Measurements from ENCODE around the gene KRT7. TPM values are rescaled to one million over a fixed set of nuclear protein-coding genes. Genes with fewer than 3 reads are reported as not detected.

KRT7 gene
- total and polyA plus RNA-seq, 4 donors = 0.37 to 9.9 (median 7.0) TPM

- Histone ChIP-seq H3K4me1 (ENCODE audit: control insufficient read depth in 4 of 4, insufficient read depth in 4 of 4, low read length in 3 of 4) (peaks cover 0 to 2% (median 0%) of the 10 kb centered on the region in 4 donors), H3K36me3 (ENCODE audit: control insufficient read depth in 4 of 4, insufficient read depth in 3 of 4, low read depth in 1 of 4, low read length in 3 of 4) (no peaks in the 10 kb centered on the region), H3K27ac (ENCODE audit: low read depth in 1 of 2, low read length in 2 of 2) (no peak overlapping the region), H3K9ac (ENCODE audit: low read depth in 1 of 2, low read length in 2 of 2) (no peak overlapping the region), H3K27me3 (ENCODE audit: control insufficient read depth in 4 of 4, insufficient read depth in 4 of 4, low read length in 3 of 4) (peaks cover 0 to 2% (median 1%) of the 10 kb centered on the region in 4 donors), H3K9me3 (ENCODE audit: control insufficient read depth in 4 of 4, low read length in 3 of 4) (no peaks in the 10 kb centered on the region), H3K4me3 (ENCODE audit: low read depth in 1 of 3, low read length in 3 of 3) (no peak overlapping the region)
- no peak for DNase-seq (ENCODE audit: low spot score)
- TF ChIP-seq CTCF (IDR thresholded peaks at IDR 0.05; ENCODE audit: low read depth, low read length, missing input control) (no peak), RAD21 (IDR thresholded peaks at IDR 0.05) (no peak), JUND (IDR thresholded peaks at IDR 0.05) (no peak), GABPA (IDR thresholded peaks at IDR 0.05 in 1 of 2, conservative IDR thresholded peaks at IDR 0.05 in 1 of 2) (no peak)
- WGBS = 65% methylated on average over 7 of the region's 7 CpGs
These were observed 17.4 kb upstream of the KRT7 start for GRCh38 chr12:52215587-52216031.

- no peak overlapping the region for H3K27ac ChIP-seq (ENCODE audit: low read depth in 1 of 2, low read length in 2 of 2)
- 70% methylated on average over 4 of the region's 4 CpGs for WGBS
These were observed 16.9 kb upstream of the KRT7 start for GRCh38 chr12:52216100-52216499.

DNA sequence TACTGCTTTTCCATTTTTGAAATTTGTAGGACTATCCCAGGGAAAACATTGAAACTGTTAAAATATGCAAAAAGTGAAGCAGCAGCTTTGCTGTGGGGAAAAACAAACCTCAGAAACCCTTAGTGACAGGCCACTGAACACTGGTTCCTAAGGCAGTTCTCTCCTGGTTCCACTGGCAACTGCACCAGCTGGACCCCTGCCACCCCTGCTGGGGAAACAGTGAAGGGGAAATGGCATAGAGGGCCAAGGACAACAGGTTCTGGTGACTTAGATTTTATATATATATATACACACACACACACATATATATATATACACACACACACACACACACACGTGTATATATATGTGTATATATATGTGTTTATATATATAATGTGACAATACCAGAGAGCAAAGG lies 16.2 kb upstream of the KRT7 start:
- no peak for DNase-seq (ENCODE audit: low spot score)
- H3K4me1 ChIP-seq (ENCODE audit: control insufficient read depth in 4 of 4, insufficient read depth in 4 of 4, low read length in 3 of 4) = peaks cover 0 to 2% (median 0%) of the 10 kb centered on the region in 4 donors
- 39% methylated on average over 1 of the region's 1 CpG for WGBS

More at GRCh38 chr12:52216100-52216499, 16.9 kb upstream of the KRT7 start:
- no peak overlapping the region for H3K9ac ChIP-seq (ENCODE audit: low read depth in 1 of 2, low read length in 2 of 2)
- H3K4me3 ChIP-seq (ENCODE audit: low read depth in 1 of 3, low read length in 3 of 3) = no peak overlapping the region
- H3K36me3 ChIP-seq (ENCODE audit: control insufficient read depth in 4 of 4, insufficient read depth in 3 of 4, low read depth in 1 of 4, low read length in 3 of 4) = no peaks in the 10 kb centered on the region
- H3K4me1 ChIP-seq (ENCODE audit: control insufficient read depth in 4 of 4, insufficient read depth in 4 of 4, low read length in 3 of 4) = peaks cover 0 to 2% (median 0%) of the 10 kb centered on the region in 4 donors
- TF ChIP-seq, protein P1, sequence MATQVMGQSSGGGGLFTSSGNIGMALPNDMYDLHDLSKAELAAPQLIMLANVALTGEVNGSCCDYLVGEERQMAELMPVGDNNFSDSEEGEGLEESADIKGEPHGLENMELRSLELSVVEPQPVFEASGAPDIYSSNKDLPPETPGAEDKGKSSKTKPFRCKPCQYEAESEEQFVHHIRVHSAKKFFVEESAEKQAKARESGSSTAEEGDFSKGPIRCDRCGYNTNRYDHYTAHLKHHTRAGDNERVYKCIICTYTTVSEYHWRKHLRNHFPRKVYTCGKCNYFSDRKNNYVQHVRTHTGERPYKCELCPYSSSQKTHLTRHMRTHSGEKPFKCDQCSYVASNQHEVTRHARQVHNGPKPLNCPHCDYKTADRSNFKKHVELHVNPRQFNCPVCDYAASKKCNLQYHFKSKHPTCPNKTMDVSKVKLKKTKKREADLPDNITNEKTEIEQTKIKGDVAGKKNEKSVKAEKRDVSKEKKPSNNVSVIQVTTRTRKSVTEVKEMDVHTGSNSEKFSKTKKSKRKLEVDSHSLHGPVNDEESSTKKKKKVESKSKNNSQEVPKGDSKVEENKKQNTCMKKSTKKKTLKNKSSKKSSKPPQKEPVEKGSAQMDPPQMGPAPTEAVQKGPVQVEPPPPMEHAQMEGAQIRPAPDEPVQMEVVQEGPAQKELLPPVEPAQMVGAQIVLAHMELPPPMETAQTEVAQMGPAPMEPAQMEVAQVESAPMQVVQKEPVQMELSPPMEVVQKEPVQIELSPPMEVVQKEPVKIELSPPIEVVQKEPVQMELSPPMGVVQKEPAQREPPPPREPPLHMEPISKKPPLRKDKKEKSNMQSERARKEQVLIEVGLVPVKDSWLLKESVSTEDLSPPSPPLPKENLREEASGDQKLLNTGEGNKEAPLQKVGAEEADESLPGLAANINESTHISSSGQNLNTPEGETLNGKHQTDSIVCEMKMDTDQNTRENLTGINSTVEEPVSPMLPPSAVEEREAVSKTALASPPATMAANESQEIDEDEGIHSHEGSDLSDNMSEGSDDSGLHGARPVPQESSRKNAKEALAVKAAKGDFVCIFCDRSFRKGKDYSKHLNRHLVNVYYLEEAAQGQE (IDR thresholded peaks at IDR 0.05) = peak; percentile 71
- TF ChIP-seq, protein P2, sequence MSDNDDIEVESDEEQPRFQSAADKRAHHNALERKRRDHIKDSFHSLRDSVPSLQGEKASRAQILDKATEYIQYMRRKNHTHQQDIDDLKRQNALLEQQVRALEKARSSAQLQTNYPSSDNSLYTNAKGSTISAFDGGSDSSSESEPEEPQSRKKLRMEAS (IDR thresholded peaks at IDR 0.05) = no peak
- DNase-seq (ENCODE audit: low spot score) = no peak
- no peaks in the 10 kb centered on the region for H3K9me3 ChIP-seq (ENCODE audit: control insufficient read depth in 4 of 4, low read length in 3 of 4)
- H3K27me3 ChIP-seq (ENCODE audit: control insufficient read depth in 4 of 4, insufficient read depth in 4 of 4, low read length in 3 of 4) = peaks cover 0 to 2% (median 1%) of the 10 kb centered on the region in 4 donors

More for the DNA sequence above, 16.2 kb upstream of the KRT7 start:
- Histone ChIP-seq H3K9me3 (ENCODE audit: control insufficient read depth in 4 of 4, low read length in 3 of 4) (no peaks in the 10 kb centered on the region), H3K27ac (ENCODE audit: low read depth in 1 of 2, low read length in 2 of 2) (no peak overlapping the region), H3K4me3 (ENCODE audit: low read depth in 1 of 3, low read length in 3 of 3) (no peak overlapping the region), H3K9ac (ENCODE audit: low read depth in 1 of 2, low read length in 2 of 2) (no peak overlapping the region), H3K27me3 (ENCODE audit: control insufficient read depth in 4 of 4, insufficient read depth in 4 of 4, low read length in 3 of 4) (peaks cover 0 to 3% (median 2%) of the 10 kb centered on the region in 4 donors), H3K36me3 (ENCODE audit: control insufficient read depth in 4 of 4, insufficient read depth in 3 of 4, low read depth in 1 of 4, low read length in 3 of 4) (no peaks in the 10 kb centered on the region)
- TF ChIP-seq, protein P2 (IDR thresholded peaks at IDR 0.05) = no peak
- TF ChIP-seq HNF4G (IDR thresholded peaks at IDR 0.05) (no peak), JUND (IDR thresholded peaks at IDR 0.05) (no peak)
- TF ChIP-seq, protein P3, sequence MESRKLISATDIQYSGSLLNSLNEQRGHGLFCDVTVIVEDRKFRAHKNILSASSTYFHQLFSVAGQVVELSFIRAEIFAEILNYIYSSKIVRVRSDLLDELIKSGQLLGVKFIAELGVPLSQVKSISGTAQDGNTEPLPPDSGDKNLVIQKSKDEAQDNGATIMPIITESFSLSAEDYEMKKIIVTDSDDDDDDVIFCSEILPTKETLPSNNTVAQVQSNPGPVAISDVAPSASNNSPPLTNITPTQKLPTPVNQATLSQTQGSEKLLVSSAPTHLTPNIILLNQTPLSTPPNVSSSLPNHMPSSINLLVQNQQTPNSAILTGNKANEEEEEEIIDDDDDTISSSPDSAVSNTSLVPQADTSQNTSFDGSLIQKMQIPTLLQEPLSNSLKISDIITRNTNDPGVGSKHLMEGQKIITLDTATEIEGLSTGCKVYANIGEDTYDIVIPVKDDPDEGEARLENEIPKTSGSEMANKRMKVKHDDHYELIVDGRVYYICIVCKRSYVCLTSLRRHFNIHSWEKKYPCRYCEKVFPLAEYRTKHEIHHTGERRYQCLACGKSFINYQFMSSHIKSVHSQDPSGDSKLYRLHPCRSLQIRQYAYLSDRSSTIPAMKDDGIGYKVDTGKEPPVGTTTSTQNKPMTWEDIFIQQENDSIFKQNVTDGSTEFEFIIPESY (IDR thresholded peaks at IDR 0.05) = no peak

Measured in liver (tissue), 9 donors.